Right lung (tissue), 5 donors: ENCODE measurements around the gene HOXB2. TPM values are rescaled to one million over a fixed set of nuclear protein-coding genes. Genes with fewer than 3 reads are reported as not detected.

Experiments
- DNase-seq, 2 donors: peaks; one replicate each; pipeline ENCODE4 v3.0.0-alpha.2; 2013
- polyA plus RNA-seq, 5 donors: library from polyadenylated mRNA; unstranded; fragments of 120-200 nt; gene quantifications; one replicate each; pipeline versions ENCODE4 v1.2.1 to v1.2.3, GENCODE V29; 2013; ENCODE audit warnings: inconsistent platforms in 1 of 5, low replicate concordance in 1 of 5; ENCODE audit not compliant: insufficient read length in 5 of 5, insufficient read depth in 1 of 5

HOXB2 gene
- polyA plus RNA-seq, 5 donors = 25.8 to 37.5 (median 30.0) TPM

DNA sequence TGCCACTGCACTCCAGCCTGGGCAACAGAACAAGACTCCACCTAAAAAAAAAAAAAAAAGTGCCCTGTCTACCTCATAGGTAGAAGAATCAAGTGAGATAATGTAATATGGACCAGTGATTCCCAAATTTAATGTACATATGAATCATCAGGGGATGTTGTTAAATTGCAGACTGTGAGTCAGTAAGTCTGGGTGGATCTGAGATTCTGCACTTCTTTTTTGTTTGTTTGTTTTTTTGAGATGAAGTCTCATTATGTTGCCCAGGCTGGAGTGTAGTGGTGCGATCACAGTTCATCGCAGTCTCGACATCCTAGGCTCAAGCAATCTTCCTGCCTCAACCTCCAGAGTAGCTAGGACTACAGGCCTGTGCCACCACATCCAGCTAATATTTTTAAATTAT, 45.7 kb downstream of the HOXB2 start:
- DNase-seq = no peak

DNA sequence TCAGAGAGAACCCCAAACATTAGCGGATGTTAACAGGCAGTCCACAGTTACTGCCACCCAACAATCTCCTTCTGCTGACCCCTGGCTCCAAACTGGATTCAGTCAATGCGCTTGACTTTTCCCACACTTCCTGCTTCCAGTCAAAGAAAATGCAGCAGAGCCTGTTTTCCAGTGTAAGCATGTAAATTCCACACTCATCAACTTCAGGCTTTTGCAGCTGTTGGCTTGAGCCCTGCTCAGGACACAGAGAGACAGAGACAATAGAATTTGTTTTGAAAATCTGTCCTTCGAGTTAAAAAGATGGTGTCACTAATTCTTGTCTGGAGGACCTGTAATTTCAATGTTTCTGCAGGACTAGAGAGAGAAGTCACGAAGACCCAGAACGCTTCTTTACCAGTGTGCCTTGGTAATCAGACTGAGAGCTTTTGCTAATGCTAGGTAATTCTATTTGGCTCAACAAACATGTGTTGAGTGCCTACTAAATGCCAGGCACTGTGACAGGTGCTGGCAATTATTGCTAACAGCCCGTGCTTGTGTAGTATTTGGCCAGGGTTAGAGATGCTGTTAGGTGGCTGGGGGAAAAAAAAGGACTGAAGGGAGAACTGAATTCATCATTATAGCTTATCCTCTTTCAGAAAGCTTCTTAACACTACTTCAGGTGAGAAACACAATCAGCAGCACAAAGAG, 46.6 kb downstream of the HOXB2 start:
- DNase-seq = peak in 1 of 2 donors; percentile 42

- DNase-seq = no peak
These were observed 47.8 kb downstream of the HOXB2 start for GRCh38 chr17:48497103-48497502.

DNA sequence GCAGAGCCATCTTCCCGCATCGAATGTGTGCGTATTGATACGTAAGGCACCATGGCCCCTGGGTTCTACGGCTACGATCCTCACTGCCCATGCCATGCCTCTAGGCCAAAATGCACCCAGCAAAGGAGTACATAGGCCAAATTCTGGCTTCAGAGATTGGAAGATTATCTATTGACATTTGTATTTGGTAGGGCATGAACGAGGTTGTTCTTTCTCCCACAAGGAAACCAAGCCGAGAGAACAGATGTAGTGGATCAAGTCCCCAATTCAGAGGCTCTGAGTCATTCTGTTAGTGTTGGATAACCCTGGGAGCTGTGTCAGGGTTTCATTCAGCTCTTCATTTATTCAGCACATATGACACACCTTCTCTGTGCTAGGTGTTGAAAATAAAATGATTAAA, 50.6 kb downstream of the HOXB2 start:
- no peak for DNase-seq

Other genes starting within 250 kb of the HOXB2 start
- gene SKAP1, start 114.9 kb downstream of the HOXB2 start, polyA plus RNA-seq = 1 to 10 TPM; 1.3 to 2.8 (median 2.0) TPM
- gene HOXB1, start 14.1 kb downstream of the HOXB2 start, polyA plus RNA-seq = under 1 TPM in 4 of 5 donors, not detected in 1; 0.05 to 0.27 (median 0.16) TPM
- gene HOXB4, start 33.2 kb upstream of the HOXB2 start, polyA plus RNA-seq = 10 to 100 TPM; 10.7 to 14.3 (median 12.6) TPM
- 10 to 100 TPM; 74.3 to 95.5 (median 89.1) TPM for gene HOXB3, start 45.1 kb upstream of the HOXB2 start, polyA plus RNA-seq
- 10 to 100 TPM; 28.0 to 34.6 (median 29.8) TPM for gene HOXB5, start 48.7 kb upstream of the HOXB2 start, polyA plus RNA-seq
- 10 to 100 TPM; 11.9 to 14.9 (median 13.3) TPM for gene HOXB6, start 59.9 kb upstream of the HOXB2 start, polyA plus RNA-seq
- gene HOXB7, start 65.9 kb upstream of the HOXB2 start, polyA plus RNA-seq = 1 to 10 TPM; 6.2 to 8.7 (median 7.4) TPM
- gene HOXB8, start 70.2 kb upstream of the HOXB2 start, polyA plus RNA-seq = under 1 TPM; 0.33 to 0.70 (median 0.48) TPM
- under 1 TPM in 1 of 5 donors, not detected in 4; 0.31 TPM for gene HOXB9, start 81.2 kb upstream of the HOXB2 start, polyA plus RNA-seq
- not detected for gene PRAC1, start 177.4 kb upstream of the HOXB2 start, polyA plus RNA-seq
- gene PRAC2, start 178.1 kb upstream of the HOXB2 start, polyA plus RNA-seq = not detected
- under 1 TPM in 1 of 5 donors, not detected in 4; 0.10 TPM for gene HOXB13, start 183.6 kb upstream of the HOXB2 start, polyA plus RNA-seq